ENCODE results near the gene TCERG1.

Gene TCERG1

GRCh38 chr5:146446861-146447733 is at the start of gene TCERG1:
TCERG1 (plus strand) TSS chr5:146447333; CDS start chr5:146447350, 17 bp downstream.
- DNase-seq = peak; percentile 93

GRCh38 chr5:146398826-146399225 is 48.3 kb upstream of the TCERG1 start:
- DNase-seq = no peak

GRCh38 chr5:146399481-146399880 is 47.7 kb upstream of the TCERG1 start:
- no peak for DNase-seq

GRCh38 chr5:146400201-146400600 is 46.9 kb upstream of the TCERG1 start:
- DNase-seq = no peak

- no peak for DNase-seq
Observed at GRCh38 chr5:146401021-146401420, 46.1 kb upstream of the TCERG1 start.

GRCh38 chr5:146402949-146403348 is 44.2 kb upstream of the TCERG1 start:
- no peak for DNase-seq

GRCh38 chr5:146409054-146409671 is 38.0 kb upstream of the TCERG1 start:
- DNase-seq = no peak

- no peak for DNase-seq
Observed at GRCh38 chr5:146410272-146410671, 36.9 kb upstream of the TCERG1 start.

- DNase-seq = no peak
Observed at GRCh38 chr5:146419696-146420095, 27.4 kb upstream of the TCERG1 start.

- DNase-seq = no peak
Observed at GRCh38 chr5:146425023-146425422, 22.1 kb upstream of the TCERG1 start.

GRCh38 chr5:146426305-146426704 is 20.8 kb upstream of the TCERG1 start:
- no peak for DNase-seq

GRCh38 chr5:146426853-146427618 is 20.1 kb upstream of the TCERG1 start:
- DNase-seq = no peak

GRCh38 chr5:146427619-146427997 is 19.5 kb upstream of the TCERG1 start:
- no peak for DNase-seq

GRCh38 chr5:146428658-146429057 is 18.5 kb upstream of the TCERG1 start:
- no peak for DNase-seq

GRCh38 chr5:146440353-146440752 is 6.8 kb upstream of the TCERG1 start:
- no peak for DNase-seq

- DNase-seq = no peak
Observed at GRCh38 chr5:146440870-146441495, 6.2 kb upstream of the TCERG1 start.

GRCh38 chr5:146441896-146442295 is 5.2 kb upstream of the TCERG1 start:
- no peak for DNase-seq

GRCh38 chr5:146447734-146448380 is 724 bp downstream of the TCERG1 start:
- no peak for DNase-seq

- no peak for DNase-seq
Observed at GRCh38 chr5:146448783-146449519, 1.8 kb downstream of the TCERG1 start.

GRCh38 chr5:146450002-146450401 is 2.9 kb downstream of the TCERG1 start:
- DNase-seq = no peak

GRCh38 chr5:146451411-146451810 is 4.3 kb downstream of the TCERG1 start:
- no peak for DNase-seq

- no peak for DNase-seq
Observed at GRCh38 chr5:146457431-146457830, 10.3 kb downstream of the TCERG1 start.
